GM12875 (cell line): Measurements from ENCODE around the gene HPS1.

Experiments
- H3K4me3 ChIP-seq: one replicate; pipeline ENCODE4 v1.5.1; 2011; ENCODE audit warnings: low read depth, low read length, control low read depth
- TF ChIP-seq, protein P1 (sequence below): IDR thresholded peaks from 2 replicates; pipeline ENCODE4 v1.5.1; 2011; ENCODE audit warnings: low read depth, mild to moderate bottlenecking, control low read depth, inconsistent platforms, low read length, moderate library complexity, borderline replicate concordance; ENCODE audit not compliant: insufficient read depth

Gene HPS1

GRCh38 chr10:98445200-98445812, 1.4 kb downstream of the HPS1 start:
- peak overlapping the region; percentile 65 for H3K4me3 ChIP-seq
- TF ChIP-seq, protein P1, sequence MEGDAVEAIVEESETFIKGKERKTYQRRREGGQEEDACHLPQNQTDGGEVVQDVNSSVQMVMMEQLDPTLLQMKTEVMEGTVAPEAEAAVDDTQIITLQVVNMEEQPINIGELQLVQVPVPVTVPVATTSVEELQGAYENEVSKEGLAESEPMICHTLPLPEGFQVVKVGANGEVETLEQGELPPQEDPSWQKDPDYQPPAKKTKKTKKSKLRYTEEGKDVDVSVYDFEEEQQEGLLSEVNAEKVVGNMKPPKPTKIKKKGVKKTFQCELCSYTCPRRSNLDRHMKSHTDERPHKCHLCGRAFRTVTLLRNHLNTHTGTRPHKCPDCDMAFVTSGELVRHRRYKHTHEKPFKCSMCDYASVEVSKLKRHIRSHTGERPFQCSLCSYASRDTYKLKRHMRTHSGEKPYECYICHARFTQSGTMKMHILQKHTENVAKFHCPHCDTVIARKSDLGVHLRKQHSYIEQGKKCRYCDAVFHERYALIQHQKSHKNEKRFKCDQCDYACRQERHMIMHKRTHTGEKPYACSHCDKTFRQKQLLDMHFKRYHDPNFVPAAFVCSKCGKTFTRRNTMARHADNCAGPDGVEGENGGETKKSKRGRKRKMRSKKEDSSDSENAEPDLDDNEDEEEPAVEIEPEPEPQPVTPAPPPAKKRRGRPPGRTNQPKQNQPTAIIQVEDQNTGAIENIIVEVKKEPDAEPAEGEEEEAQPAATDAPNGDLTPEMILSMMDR, result no peak

- TF ChIP-seq, protein P1, result no peak
- no peak overlapping the region for H3K4me3 ChIP-seq
Observed at GRCh38 chr10:98444314-98445006, 2.3 kb downstream of the HPS1 start.

GRCh38 chr10:98438715-98439114, 8.0 kb downstream of the HPS1 start:
- TF ChIP-seq, protein P1, result no peak

GRCh38 chr10:98436704-98437103, 10.0 kb downstream of the HPS1 start:
- TF ChIP-seq, protein P1, result no peak
- H3K4me3 ChIP-seq, result no peak overlapping the region

More at GRCh38 chr10:98438715-98439114, 8.0 kb downstream of the HPS1 start:
- no peak overlapping the region for H3K4me3 ChIP-seq

DNA sequence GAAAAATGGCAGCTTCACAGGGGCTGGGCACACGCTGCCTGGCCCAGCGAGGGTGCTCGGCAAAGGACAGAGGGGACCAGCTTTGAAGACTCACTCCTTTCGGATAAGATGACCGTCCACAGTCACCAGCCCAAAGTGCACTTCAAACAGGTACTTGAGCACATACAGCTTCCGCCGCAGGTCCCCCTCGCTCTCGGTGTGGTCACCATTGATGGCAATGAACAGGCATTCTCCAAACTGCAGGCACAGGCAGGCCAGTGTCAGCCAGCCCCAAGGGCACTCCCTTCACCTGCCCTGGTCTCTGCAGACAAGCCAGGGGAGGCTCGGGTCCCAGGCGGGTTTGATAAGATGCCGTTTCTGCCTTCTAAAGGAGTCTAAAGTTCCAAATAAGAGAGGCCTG, 11.6 kb downstream of the HPS1 start:
- no peak overlapping the region for H3K4me3 ChIP-seq
- TF ChIP-seq, protein P1, result no peak

GRCh38 chr10:98433881-98434732, 12.6 kb downstream of the HPS1 start:
- no peak overlapping the region for H3K4me3 ChIP-seq
- TF ChIP-seq, protein P1, result no peak
